Measurements from ENCODE around the gene CIART. TPM values are rescaled to one million over a fixed set of nuclear protein-coding genes. Genes with fewer than 3 reads are reported as not detected.
A peak's percentile ranks its signal among the peaks of the same experiment; 100 is the strongest.

CIART gene
- total and polyA plus RNA-seq, 2 of the 8 experiments (the other 6 are each of a cell fraction or from before 2014, with no cell fraction given) = 9.6 to 33.3 TPM

- no peak overlapping the region for H2BK12ac ChIP-seq (ENCODE audit: low read depth, low read length)
- WGBS, 2 experiments (ENCODE audit: extremely low coverage in 1 of 2, insufficient coverage in 1 of 2, insufficient read length in 1 of 2, insufficient replicate concordance in 2 of 2, low coverage in 1 of 2, low lambda C conversion rate in 2 of 2, missing lambda C conversion rate in 1 of 2) = 98% methylated on average over 6 of the region's 6 CpGs; no CpG with 5 or more reads in 1 of the 2 experiments
- no peak overlapping the region for H3K56ac ChIP-seq (replicated peaks; ENCODE audit: insufficient read length, low read depth, low read length)
- POLR2A ChIA-PET (ENCODE audit: partially characterized antibody) = interaction anchor here (1.0 to 19.4 kb wide), 7 partner anchors 9 to 292 kb away, joined by 3 to 535 read pairs (median 6); partner anchors contain the start of genes ADAMTSL4, APH1A, C1orf54 and CIART
- no peak overlapping the region; the same call in none of the 2 replicates for H4K8ac ChIP-seq (ENCODE audit: extremely low read depth, insufficient read depth, low read length)
- H2BK120ac ChIP-seq (replicated peaks; ENCODE audit: low read depth, low read length) = no peak overlapping the region
- peaks cover 5% of the 10 kb centered on the region; the same call in 1 of the 2 replicates for H3K79me1 ChIP-seq (ENCODE audit: low read depth, low read length)
- H2BK20ac ChIP-seq (ENCODE audit: low read length) = no peak overlapping the region
- H2AK5ac ChIP-seq (ENCODE audit: low read depth, low read length) = no peak overlapping the region
- no peak overlapping the region for H3K4me3 ChIP-seq (ENCODE audit: extremely low read depth in 1 of 4, insufficient read depth in 2 of 4, low read depth in 3 of 4, low read length in 4 of 4)
- H3K18ac ChIP-seq (ENCODE audit: extremely low read depth, low read length) = no peak overlapping the region
- H4K5ac ChIP-seq (ENCODE audit: insufficient read length, low read depth, low read length) = no peak overlapping the region
- no peak overlapping the region; the same call in 1 of the 2 replicates for H2BK15ac ChIP-seq (ENCODE audit: low read length)
- H3K4me2 ChIP-seq (ENCODE audit: insufficient read depth in 1 of 2, low read depth in 2 of 2, low read length in 2 of 2) = no peak overlapping the region
- TF ChIP-seq TEAD4 (IDR thresholded peaks at IDR 0.05; ENCODE audit: low read depth, low read length) (no peak), POLR2A (IDR thresholded peaks at IDR 0.05; ENCODE audit: control extremely low read depth in 1 of 2, low read depth in 2 of 2, low read length in 2 of 2) (peak in 1 of 2 experiments; percentile 18; a peak in 2 of 3 replicates), TAF7 (optimal IDR thresholded peaks at IDR 0.05; ENCODE audit: borderline replicate concordance, low read depth, low read length) (no peak)
- H2AFZ ChIP-seq (ENCODE audit: low read length) = no peak overlapping the region
- H3K4me1 ChIP-seq (replicated peaks in 1 of 4; ENCODE audit: control insufficient read depth in 3 of 4, insufficient read depth in 4 of 4, low read length in 3 of 4) = peaks cover 0 to 12% (median 11%) of the 10 kb centered on the region in 4 experiments; a peak in 6 of 7 replicates
- H3K79me2 ChIP-seq (ENCODE audit: control insufficient read depth in 1 of 2, insufficient read depth in 2 of 2, low read length in 2 of 2) = peaks cover 4 to 25% of the 10 kb centered on the region in 2 experiments
- DNase-seq (ENCODE audit: low read depth in 1 of 2, low spot score in 2 of 2) (no peak), FAIRE-seq (no peak)
- H3K23me2 ChIP-seq (ENCODE audit: low read depth, low read length) = peaks cover 33% of the 10 kb centered on the region
- no peak overlapping the region for H3K9ac ChIP-seq (replicated peaks in 1 of 4; ENCODE audit: extremely low read depth in 1 of 4, low read depth in 3 of 4, low read length in 3 of 4)
- H3K23ac ChIP-seq (ENCODE audit: insufficient read length) = no peak overlapping the region
- CTCF ChIA-PET (ENCODE audit: partially characterized antibody) = interaction anchor here (1.1 to 17.5 kb wide), 2 partner anchors 14 to 34 kb away, joined by 3 to 326 read pairs; partner anchors contain the start of genes APH1A, C1orf54 and CIART
- H2BK5ac ChIP-seq (ENCODE audit: low read depth, low read length) = no peak overlapping the region
- H3K14ac ChIP-seq (ENCODE audit: insufficient read length) = no peak overlapping the region
- no peak overlapping the region for H3K4ac ChIP-seq (replicated peaks; ENCODE audit: insufficient read length, low read depth, low read length)
- H3K9me3 ChIP-seq (ENCODE audit: insufficient read depth in 2 of 2, low read depth in 1 of 2, low read length in 1 of 2) = no peaks in the 10 kb centered on the region
- H3K27me3 ChIP-seq (replicated peaks in 1 of 4; ENCODE audit: control insufficient read depth in 3 of 4, extremely low read depth in 1 of 4, insufficient read depth in 3 of 4, low read length in 3 of 4) = no peaks in the 10 kb centered on the region
- H4K91ac ChIP-seq (replicated peaks; ENCODE audit: insufficient read length, low read length) = no peak overlapping the region
- peaks cover 24 to 49% (median 40%) of the 10 kb centered on the region in 4 experiments for H3K36me3 ChIP-seq (ENCODE audit: control insufficient read depth in 2 of 4, insufficient read depth in 4 of 4, low read length in 3 of 4)
- no peaks in the 10 kb centered on the region for H4K20me1 ChIP-seq (replicated peaks in 1 of 2; ENCODE audit: control insufficient read depth in 1 of 2, insufficient read depth in 2 of 2, low read length in 2 of 2)
- no peak overlapping the region for H3K27ac ChIP-seq (ENCODE audit: low read depth, low read length)
These were observed 21.0 kb upstream of the CIART start for GRCh38 chr1:150261367-150261766.
